Stomach (tissue), 4 donors: ENCODE results near the gene ATG13.

Experiments used
- CTCF ChIP-seq, 7 experiments: fragments of 450-650 bp in 4 of 7; fragments of 200-600 bp in 3 of 7; sonication (generic) in 3 of 7; IDR thresholded peaks; one replicate each; pipeline ENCODE4 v1.5.1; 2016 to 2019; ENCODE audit warnings: antibody characterized with exemption in 7 of 7, control low read depth in 2 of 7, mild to moderate bottlenecking in 1 of 7
- POLR2A ChIP-seq, 4 donors: fragments of 450-650 bp; IDR thresholded peaks; one replicate each; pipeline ENCODE4 v1.6.1; 2016; ENCODE audit warnings: antibody characterized with exemption in 4 of 4, control low read depth in 2 of 4, mild to moderate bottlenecking in 1 of 4, moderate library complexity in 1 of 4
- POLR2AphosphoS5 ChIP-seq, 3 donors: sonication (generic); formaldehyde crosslinking; IDR thresholded peaks; one replicate each; pipeline ENCODE4 v1.6.1; 2016; ENCODE audit warnings: antibody characterized with exemption in 3 of 3

DNA sequence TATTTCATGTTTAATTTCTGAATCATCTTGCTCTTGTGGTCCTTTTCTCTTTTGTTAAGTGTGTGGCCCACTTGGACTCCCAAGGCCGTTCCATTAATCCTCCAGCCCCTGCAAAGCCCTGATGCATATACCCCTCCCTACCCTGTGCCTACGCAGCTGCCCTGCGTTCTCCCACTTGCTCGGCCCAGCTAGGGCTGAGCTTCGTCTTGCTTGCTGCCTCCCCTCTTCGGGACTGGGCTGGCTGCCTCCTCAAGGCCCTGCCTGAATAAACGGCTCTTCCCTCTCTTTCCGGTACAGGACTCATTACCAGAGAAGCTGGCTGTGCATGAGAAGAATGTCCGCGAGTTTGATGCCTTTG, 54.6 kb downstream of the ATG13 start:
- TF ChIP-seq CTCF (IDR thresholded peaks at IDR 0.05), result no peak
- no peak for TF ChIP-seq POLR2A (IDR thresholded peaks at IDR 0.05)
- TF ChIP-seq POLR2AphosphoS5 (IDR thresholded peaks at IDR 0.05), result no peak
